Endodermal cell (in vitro differentiated cells): ENCODE data around the gene ZNF223. TPM values are rescaled to one million over a fixed set of nuclear protein-coding genes. Genes with fewer than 3 reads are reported as not detected.
A peak's percentile ranks its signal among the peaks of the same experiment; 100 is the strongest.

ENCODE experiments used
- DNase-seq: peaks from one replicate; pipeline ENCODE4 v3.0.0-alpha.2; 2017
- H3K27ac ChIP-seq: 2 replicates; pipeline ENCODE4 v1.5.1; 2013; ENCODE audit warnings: mild to moderate bottlenecking, low read depth, low read length, moderate library complexity
- H3K27me3 ChIP-seq: 2 replicates; pipeline ENCODE4 v1.6.1; 2013; ENCODE audit warnings: mild to moderate bottlenecking, low read length, moderate library complexity; ENCODE audit not compliant: insufficient read depth, control insufficient read depth, poor library complexity, severe bottlenecking
- H3K36me3 ChIP-seq: 2 replicates; pipeline ENCODE4 v1.7.0; 2013; ENCODE audit warnings: mild to moderate bottlenecking, low read length, moderate library complexity; ENCODE audit not compliant: control insufficient read depth, insufficient read depth
- H3K4me1 ChIP-seq: one replicate; pipeline ENCODE4 v1.7.0; 2013; ENCODE audit warnings: low read length; ENCODE audit not compliant: control insufficient read depth, insufficient read depth
- H3K4me3 ChIP-seq: 2 replicates; pipeline ENCODE4 v1.5.1; 2013; ENCODE audit warnings: mild to moderate bottlenecking, low read length, moderate library complexity
- H3K9ac ChIP-seq: 2 replicates; pipeline ENCODE4 v1.6.1; 2013; ENCODE audit warnings: mild to moderate bottlenecking, low read length, moderate library complexity; ENCODE audit not compliant: poor library complexity, severe bottlenecking; ENCODE audit errors: extremely low read depth
- H3K9me3 ChIP-seq: 2 replicates; pipeline ENCODE4 v1.6.1; 2013; ENCODE audit warnings: mild to moderate bottlenecking, low read length, moderate library complexity; ENCODE audit not compliant: control insufficient read depth
- H3K27ac Mint-ChIP-seq: 2 replicates; pipeline ENCODE4 v1.8.0; 2020; ENCODE audit warnings: mixed read lengths
- H3K27me3 Mint-ChIP-seq: 2 replicates; pipeline ENCODE4 v1.8.0; 2021; ENCODE audit warnings: mild to moderate bottlenecking, mixed read lengths; ENCODE audit not compliant: insufficient read depth
- H3K36me3 Mint-ChIP-seq: 2 replicates; pipeline ENCODE4 v1.8.0; 2020; ENCODE audit warnings: low read depth, mixed read lengths
- H3K4me1 Mint-ChIP-seq: 2 replicates; pipeline ENCODE4 v1.8.0; 2020; ENCODE audit warnings: mixed read lengths
- H3K4me3 Mint-ChIP-seq: 2 replicates; pipeline ENCODE4 v1.8.0; 2020; ENCODE audit warnings: mild to moderate bottlenecking, moderate library complexity, mixed read lengths
- H3K9me3 Mint-ChIP-seq: 2 replicates; pipeline ENCODE4 v1.8.0; 2020; ENCODE audit warnings: mild to moderate bottlenecking, mixed read lengths
- whole genome bisulfite sequencing, 2 experiments: methylation state at CpG; one replicate each; pipeline versions ENCODE4 v1.1.5 to v1.1.7; 2013; ENCODE audit warnings: missing lambda C conversion rate in 2 of 2, mixed read lengths in 1 of 2; ENCODE audit not compliant: insufficient coverage in 1 of 2, insufficient read length in 1 of 2; 5-methylcytosine and 5-hydroxymethylcytosine counted together
- total RNA-seq, 2 donors: library from RNA; stranded (reverse); fragmentation: NEBNext Ultra II Directional in 1 of 2; extraction: Animal tissue kit (Norgen Biotek cat#: 25700) in 1 of 2; gene quantifications; 2 replicates in 1 of 2; 3 replicates in 1 of 2; pipeline ENCODE4 v1.2.1, GENCODE V29; 2021
- TF ChIP-seq, protein P1 (sequence below): fragments of 200-600 bp; sonication (generic); conservative IDR thresholded peaks from 2 replicates; pipeline ENCODE4 v1.5.0; 2021; ENCODE audit warnings: antibody characterized with exemption, mild to moderate bottlenecking

The ZNF223 gene
- total RNA-seq, 2 donors from 2014 or later = 9.3 TPM

GRCh38 chr19:44010468-44010867, 41.4 kb upstream of the ZNF223 start:
- H3K36me3 Mint-ChIP-seq = peaks cover 64% of the 10 kb centered on the region
- Histone ChIP-seq H3K36me3 (peaks cover 34% of the 10 kb centered on the region), H3K27me3 (no peaks in the 10 kb centered on the region), H3K4me1 (no peaks in the 10 kb centered on the region), H3K9ac (no peak overlapping the region), H3K9me3 (peaks cover 32% of the 10 kb centered on the region), H3K27ac (no peak overlapping the region), H3K4me3 (peak overlapping the region; percentile 13)
- H3K4me3 Mint-ChIP-seq = no peak overlapping the region
- TF ChIP-seq, protein P1, sequence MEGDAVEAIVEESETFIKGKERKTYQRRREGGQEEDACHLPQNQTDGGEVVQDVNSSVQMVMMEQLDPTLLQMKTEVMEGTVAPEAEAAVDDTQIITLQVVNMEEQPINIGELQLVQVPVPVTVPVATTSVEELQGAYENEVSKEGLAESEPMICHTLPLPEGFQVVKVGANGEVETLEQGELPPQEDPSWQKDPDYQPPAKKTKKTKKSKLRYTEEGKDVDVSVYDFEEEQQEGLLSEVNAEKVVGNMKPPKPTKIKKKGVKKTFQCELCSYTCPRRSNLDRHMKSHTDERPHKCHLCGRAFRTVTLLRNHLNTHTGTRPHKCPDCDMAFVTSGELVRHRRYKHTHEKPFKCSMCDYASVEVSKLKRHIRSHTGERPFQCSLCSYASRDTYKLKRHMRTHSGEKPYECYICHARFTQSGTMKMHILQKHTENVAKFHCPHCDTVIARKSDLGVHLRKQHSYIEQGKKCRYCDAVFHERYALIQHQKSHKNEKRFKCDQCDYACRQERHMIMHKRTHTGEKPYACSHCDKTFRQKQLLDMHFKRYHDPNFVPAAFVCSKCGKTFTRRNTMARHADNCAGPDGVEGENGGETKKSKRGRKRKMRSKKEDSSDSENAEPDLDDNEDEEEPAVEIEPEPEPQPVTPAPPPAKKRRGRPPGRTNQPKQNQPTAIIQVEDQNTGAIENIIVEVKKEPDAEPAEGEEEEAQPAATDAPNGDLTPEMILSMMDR = no peak
- H3K9me3 Mint-ChIP-seq = peaks cover 72% of the 10 kb centered on the region
- no peak for DNase-seq
- 92 to 94% methylated on average over 5 of the region's 5 CpGs for WGBS, 2 experiments
- H3K27ac Mint-ChIP-seq = no peak overlapping the region
- H3K27me3 Mint-ChIP-seq = no peaks in the 10 kb centered on the region
- H3K4me1 Mint-ChIP-seq = no peaks in the 10 kb centered on the region

- H3K4me3 Mint-ChIP-seq = no peak overlapping the region
- 42 to 56% methylated on average over 1 to 2 of the region's 2 CpGs for WGBS, 2 experiments
- TF ChIP-seq, protein P1 = no peak
- Histone ChIP-seq H3K27me3 (peaks cover 50% of the 10 kb centered on the region), H3K27ac (no peak overlapping the region), H3K9me3 (no peaks in the 10 kb centered on the region), H3K4me1 (no peaks in the 10 kb centered on the region), H3K9ac (no peak overlapping the region), H3K36me3 (no peaks in the 10 kb centered on the region), H3K4me3 (no peak overlapping the region)
- DNase-seq = no peak
- no peaks in the 10 kb centered on the region for H3K36me3 Mint-ChIP-seq
- H3K9me3 Mint-ChIP-seq = peaks cover 24% of the 10 kb centered on the region
- H3K4me1 Mint-ChIP-seq = no peaks in the 10 kb centered on the region
- no peak overlapping the region for H3K27ac Mint-ChIP-seq
- peaks cover 36% of the 10 kb centered on the region for H3K27me3 Mint-ChIP-seq
Observed at GRCh38 chr19:44019498-44019897, 32.3 kb upstream of the ZNF223 start.

- Histone ChIP-seq H3K4me3 (no peak overlapping the region), H3K36me3 (no peaks in the 10 kb centered on the region), H3K9me3 (no peaks in the 10 kb centered on the region), H3K27me3 (peaks cover 50% of the 10 kb centered on the region), H3K4me1 (no peaks in the 10 kb centered on the region), H3K27ac (no peak overlapping the region), H3K9ac (no peak overlapping the region)
- Mint-ChIP-seq H3K27me3 (peaks cover 36% of the 10 kb centered on the region), H3K27ac (no peak overlapping the region), H3K36me3 (no peaks in the 10 kb centered on the region), H3K4me3 (no peak overlapping the region), H3K4me1 (peaks cover 9% of the 10 kb centered on the region), H3K9me3 (peaks cover 7% of the 10 kb centered on the region)
- no peak for DNase-seq
- TF ChIP-seq, protein P1 = no peak
Observed at GRCh38 chr19:44021221-44021620, 30.6 kb upstream of the ZNF223 start.
